ENCODE data around the gene RNF150.

The RNF150 gene

GRCh38 chr4:141074098-141074878 is 59.0 kb downstream of the RNF150 start:
- no peak for TF ChIP-seq CTCF (IDR thresholded peaks at IDR 0.05; ENCODE audit: control extremely low read depth, extremely low read depth, low read depth, missing control alignments)
- POLR2A ChIA-PET = no interaction called here
- no peak for DNase-seq (ENCODE audit: extremely low spot score)
- CTCF ChIA-PET = interaction anchor here (1.1 kb wide), 1 partner anchor 9 kb away, joined by 4 read pairs; no protein-coding TSS in a partner anchor

- TF ChIP-seq CTCF (IDR thresholded peaks at IDR 0.05; ENCODE audit: control extremely low read depth, extremely low read depth, low read depth, missing control alignments) = no peak
- ChIA-PET POLR2A (no interaction called here), CTCF (interaction anchor here (0.9 kb wide), 1 partner anchor 16 kb away, joined by 3 read pairs; no protein-coding TSS in a partner anchor)
- DNase-seq (ENCODE audit: extremely low spot score) = no peak
These were observed 66.6 kb downstream of the RNF150 start for GRCh38 chr4:141066690-141067089.

GRCh38 chr4:141065872-141066271 is 67.4 kb downstream of the RNF150 start:
- POLR2A ChIA-PET = no interaction called here
- CTCF ChIA-PET = interaction anchor here (0.9 to 1.0 kb wide), 2 partner anchors 9 to 15 kb away, joined by 3 to 4 read pairs; no protein-coding TSS in a partner anchor
- TF ChIP-seq CTCF (IDR thresholded peaks at IDR 0.05; ENCODE audit: control extremely low read depth, extremely low read depth, low read depth, missing control alignments) = no peak
- no peak for DNase-seq (ENCODE audit: extremely low spot score)

- CTCF ChIA-PET = interaction anchor here (1.4 kb wide), 1 partner anchor 18 kb away, joined by 3 read pairs; no protein-coding TSS in a partner anchor
- no peak for DNase-seq (ENCODE audit: extremely low spot score)
- no peak for TF ChIP-seq CTCF (IDR thresholded peaks at IDR 0.05; ENCODE audit: control extremely low read depth, extremely low read depth, low read depth, missing control alignments)
- POLR2A ChIA-PET = no interaction called here
These were observed 70.6 kb downstream of the RNF150 start for GRCh38 chr4:141062651-141063050.

GRCh38 chr4:141058591-141059512 is 74.4 kb downstream of the RNF150 start:
- ChIA-PET CTCF (no interaction called here), POLR2A (no interaction called here)
- TF ChIP-seq CTCF (IDR thresholded peaks at IDR 0.05; ENCODE audit: control extremely low read depth, extremely low read depth, low read depth, missing control alignments) = no peak
- DNase-seq (ENCODE audit: extremely low spot score) = no peak

- no peak for TF ChIP-seq CTCF (IDR thresholded peaks at IDR 0.05; ENCODE audit: control extremely low read depth, extremely low read depth, low read depth, missing control alignments)
- ChIA-PET POLR2A (no interaction called here), CTCF (no interaction called here)
- no peak for DNase-seq (ENCODE audit: extremely low spot score)
These were observed 75.7 kb downstream of the RNF150 start for GRCh38 chr4:141057582-141057981.

Data from GM10248 (cell line).